HEK293 (cell line): Measurements from ENCODE around the gene COL1A1.

Source experiments
- CTCF ChIA-PET: fragments of 350-600 bp; formaldehyde crosslinking; extraction: SDS; loops from one replicate; lab custom pipeline; 2021; ENCODE audit warnings: antibody characterized with exemption; lab: Yijun Ruan, JAX
- POLR2A ChIA-PET: fragments of 300-600 bp; formaldehyde crosslinking; extraction: SDS; loops from one replicate; lab custom pipeline; 2020; ENCODE audit warnings: antibody characterized with exemption, inconsistent platforms; lab: Yijun Ruan, JAX
- H3K27ac ChIP-seq: fragments of 200-500 bp; sonication (Bioruptor generic); 2 replicates; pipeline ENCODE4 v1.5.1; 2014; ENCODE audit warnings: low read depth, low read length, control low read depth, inconsistent platforms; ENCODE audit errors: extremely low read depth
- H3K36me3 ChIP-seq, 2 experiments: fragments of 200-500 bp in 1 of 2; sonication (Bioruptor generic) in 1 of 2; 1 replicate in 1 of 2; 2 replicates in 1 of 2; pipeline ENCODE4 v1.5.1; 2014 to 2017; ENCODE audit warnings: inconsistent platforms in 2 of 2, low read length in 2 of 2; ENCODE audit not compliant: control insufficient read depth in 2 of 2, insufficient read depth in 1 of 2
- H3K4me1 ChIP-seq: fragments of 200-500 bp; sonication (Bioruptor generic); 2 replicates; pipeline ENCODE4 v1.5.1; 2014; ENCODE audit warnings: mild to moderate bottlenecking, low read length, inconsistent platforms; ENCODE audit not compliant: control insufficient read depth, insufficient read depth
- H3K4me3 ChIP-seq: 2 replicates; pipeline ENCODE4 v1.5.1; 2011; ENCODE audit warnings: low read depth, mild to moderate bottlenecking, control low read depth, low read length, moderate library complexity
- H3K9me3 ChIP-seq: fragments of 200-500 bp; sonication (Bioruptor generic); 2 replicates; pipeline ENCODE4 v1.5.1; 2014; ENCODE audit warnings: low read depth, low read length, inconsistent platforms; ENCODE audit not compliant: control insufficient read depth, insufficient read depth
- GLI2 ChIP-seq: fragments of 450-650 bp; formaldehyde crosslinking; IDR thresholded peaks from 2 replicates; pipeline ENCODE4; 2017; ENCODE audit warnings: missing biosample characterization, missing genetic modification characterization, low read depth, borderline replicate concordance
- OSR2 ChIP-seq: fragments of 450-650 bp; formaldehyde crosslinking; IDR thresholded peaks from 2 replicates; pipeline ENCODE4 v1.5.1; 2016; ENCODE audit warnings: missing biosample characterization, missing genetic modification characterization
- RBAK ChIP-seq: fragments of 450-650 bp; formaldehyde crosslinking; IDR thresholded peaks from 2 replicates; pipeline ENCODE4 v1.5.1; 2016; ENCODE audit warnings: missing biosample characterization, missing genetic modification characterization
- ZBTB20 ChIP-seq: fragments of 450-650 bp; formaldehyde crosslinking; IDR thresholded peaks from 2 replicates; pipeline ENCODE4 v1.5.1; 2016; ENCODE audit warnings: missing biosample characterization, missing genetic modification characterization
- ZNF10 ChIP-seq: fragments of 450-650 bp; formaldehyde crosslinking; IDR thresholded peaks from 2 replicates; pipeline ENCODE4 v1.5.1; 2017; ENCODE audit warnings: missing biosample characterization, missing genetic modification characterization
- ZNF248 ChIP-seq: fragments of 450-650 bp; formaldehyde crosslinking; IDR thresholded peaks from 2 replicates; pipeline ENCODE4 v1.5.1; 2017; ENCODE audit warnings: missing biosample characterization, missing genetic modification characterization
- ZNF391 ChIP-seq: fragments of 450-650 bp; formaldehyde crosslinking; IDR thresholded peaks from 2 replicates; pipeline ENCODE4 v1.5.1; 2016; ENCODE audit warnings: low read depth, missing biosample characterization, missing genetic modification characterization, borderline replicate concordance
- ZNF529 ChIP-seq: fragments of 450-650 bp; formaldehyde crosslinking; IDR thresholded peaks from 2 replicates; pipeline ENCODE4 v1.5.1; 2017; ENCODE audit warnings: missing genetic modification characterization, missing biosample characterization; ENCODE audit not compliant: insufficient replicate concordance
- ZNF544 ChIP-seq: fragments of 450-650 bp; formaldehyde crosslinking; IDR thresholded peaks from 2 replicates; pipeline ENCODE4 v1.5.0; 2017; ENCODE audit warnings: missing biosample characterization, missing genetic modification characterization
- ZNF555 ChIP-seq: fragments of 450-650 bp; formaldehyde crosslinking; conservative IDR thresholded peaks from 2 replicates; pipeline ENCODE4 v1.5.1; 2017; ENCODE audit warnings: missing biosample characterization, mild to moderate bottlenecking, missing genetic modification characterization, inconsistent platforms
- ZNF571 ChIP-seq: fragments of 450-650 bp; formaldehyde crosslinking; IDR thresholded peaks from 2 replicates; pipeline ENCODE4 v1.5.0; 2017; ENCODE audit warnings: missing biosample characterization, missing genetic modification characterization
- ZNF629 ChIP-seq: fragments of 450-650 bp; formaldehyde crosslinking; IDR thresholded peaks from 2 replicates; pipeline ENCODE4 v1.5.1; 2017; ENCODE audit warnings: missing biosample characterization, missing genetic modification characterization
- ZNF664 ChIP-seq: fragments of 450-650 bp; formaldehyde crosslinking; IDR thresholded peaks from 2 replicates; pipeline ENCODE4 v1.5.1; 2016; ENCODE audit warnings: missing biosample characterization, missing genetic modification characterization
- TF ChIP-seq, protein P1 (sequence below): fragments of 450-650 bp; formaldehyde crosslinking; IDR thresholded peaks from 2 replicates; pipeline ENCODE4 v1.5.1; 2016; ENCODE audit warnings: missing biosample characterization, missing genetic modification characterization
- TF ChIP-seq, protein P2 (sequence below): fragments of 450-650 bp; formaldehyde crosslinking; IDR thresholded peaks from 2 replicates; pipeline ENCODE4 v1.5.1; 2017; ENCODE audit warnings: missing biosample characterization, missing genetic modification characterization
- TF ChIP-seq, protein P3 (sequence below): fragments of 450-650 bp; formaldehyde crosslinking; IDR thresholded peaks from 2 replicates; pipeline ENCODE4 v1.5.1; 2016; ENCODE audit warnings: missing biosample characterization, missing genetic modification characterization
- TF ChIP-seq, protein P4 (sequence below): fragments of 450-650 bp; formaldehyde crosslinking; IDR thresholded peaks from 2 replicates; pipeline ENCODE4 v1.5.1; 2016; ENCODE audit warnings: missing biosample characterization, missing genetic modification characterization

Gene COL1A1

DNA sequence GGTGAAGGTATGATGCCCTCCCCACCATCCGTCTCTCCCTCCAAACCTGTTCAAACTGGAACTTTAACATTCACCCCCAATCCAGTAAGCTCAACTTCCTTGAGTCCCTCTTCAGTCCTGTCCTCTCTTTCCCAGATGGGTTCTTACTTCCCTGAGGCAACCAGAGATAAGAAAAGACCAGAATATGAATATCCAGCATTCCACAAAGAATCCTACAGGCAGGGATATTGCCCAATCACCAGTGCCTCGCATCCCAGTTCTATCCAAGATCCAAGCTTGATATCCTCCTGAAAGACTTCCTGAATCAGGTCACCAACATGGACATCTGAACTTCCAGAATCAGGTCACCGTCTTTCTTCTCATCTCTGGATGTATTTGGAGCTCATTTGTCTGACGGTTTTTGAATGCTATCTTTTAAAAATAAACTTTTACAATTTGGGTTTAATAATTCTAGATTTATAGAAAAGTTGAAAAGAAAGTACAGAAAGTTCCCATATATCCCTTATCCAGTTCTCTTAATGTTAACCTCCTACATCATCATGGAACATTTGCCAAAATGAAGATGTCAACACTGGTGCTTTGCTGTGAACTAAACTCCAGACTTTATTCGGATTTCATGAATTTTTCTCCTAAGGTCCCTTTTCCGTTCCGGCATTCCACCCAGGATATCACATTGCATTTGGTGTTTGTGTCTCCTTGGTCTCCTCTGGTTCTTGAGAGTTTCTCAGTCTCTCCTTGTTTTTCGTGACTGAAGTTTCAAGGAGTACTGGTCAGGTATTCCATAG is 13.7 kb upstream of the COL1A1 start:
- H3K9me3 ChIP-seq = no peaks in the 10 kb centered on the region
- no peak overlapping the region for H3K27ac ChIP-seq
- H3K36me3 ChIP-seq = no peaks in the 10 kb centered on the region
- TF ChIP-seq ZNF10 (tag by site-specific recombination) = no peak
- no peak for TF ChIP-seq ZNF664 (tag by site-specific recombination)
- TF ChIP-seq, protein P1, sequence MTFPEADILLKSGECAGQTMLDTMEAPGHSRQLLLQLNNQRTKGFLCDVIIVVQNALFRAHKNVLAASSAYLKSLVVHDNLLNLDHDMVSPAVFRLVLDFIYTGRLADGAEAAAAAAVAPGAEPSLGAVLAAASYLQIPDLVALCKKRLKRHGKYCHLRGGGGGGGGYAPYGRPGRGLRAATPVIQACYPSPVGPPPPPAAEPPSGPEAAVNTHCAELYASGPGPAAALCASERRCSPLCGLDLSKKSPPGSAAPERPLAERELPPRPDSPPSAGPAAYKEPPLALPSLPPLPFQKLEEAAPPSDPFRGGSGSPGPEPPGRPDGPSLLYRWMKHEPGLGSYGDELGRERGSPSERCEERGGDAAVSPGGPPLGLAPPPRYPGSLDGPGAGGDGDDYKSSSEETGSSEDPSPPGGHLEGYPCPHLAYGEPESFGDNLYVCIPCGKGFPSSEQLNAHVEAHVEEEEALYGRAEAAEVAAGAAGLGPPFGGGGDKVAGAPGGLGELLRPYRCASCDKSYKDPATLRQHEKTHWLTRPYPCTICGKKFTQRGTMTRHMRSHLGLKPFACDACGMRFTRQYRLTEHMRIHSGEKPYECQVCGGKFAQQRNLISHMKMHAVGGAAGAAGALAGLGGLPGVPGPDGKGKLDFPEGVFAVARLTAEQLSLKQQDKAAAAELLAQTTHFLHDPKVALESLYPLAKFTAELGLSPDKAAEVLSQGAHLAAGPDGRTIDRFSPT (tag by site-specific recombination) = no peak
- TF ChIP-seq ZNF529 (tag by site-specific recombination) = no peak
- TF ChIP-seq ZNF391 (tag by site-specific recombination) = no peak
- TF ChIP-seq, protein P2, sequence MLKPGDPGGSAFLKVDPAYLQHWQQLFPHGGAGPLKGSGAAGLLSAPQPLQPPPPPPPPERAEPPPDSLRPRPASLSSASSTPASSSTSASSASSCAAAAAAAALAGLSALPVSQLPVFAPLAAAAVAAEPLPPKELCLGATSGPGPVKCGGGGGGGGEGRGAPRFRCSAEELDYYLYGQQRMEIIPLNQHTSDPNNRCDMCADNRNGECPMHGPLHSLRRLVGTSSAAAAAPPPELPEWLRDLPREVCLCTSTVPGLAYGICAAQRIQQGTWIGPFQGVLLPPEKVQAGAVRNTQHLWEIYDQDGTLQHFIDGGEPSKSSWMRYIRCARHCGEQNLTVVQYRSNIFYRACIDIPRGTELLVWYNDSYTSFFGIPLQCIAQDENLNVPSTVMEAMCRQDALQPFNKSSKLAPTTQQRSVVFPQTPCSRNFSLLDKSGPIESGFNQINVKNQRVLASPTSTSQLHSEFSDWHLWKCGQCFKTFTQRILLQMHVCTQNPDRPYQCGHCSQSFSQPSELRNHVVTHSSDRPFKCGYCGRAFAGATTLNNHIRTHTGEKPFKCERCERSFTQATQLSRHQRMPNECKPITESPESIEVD = no peak
- TF ChIP-seq, protein P3, sequence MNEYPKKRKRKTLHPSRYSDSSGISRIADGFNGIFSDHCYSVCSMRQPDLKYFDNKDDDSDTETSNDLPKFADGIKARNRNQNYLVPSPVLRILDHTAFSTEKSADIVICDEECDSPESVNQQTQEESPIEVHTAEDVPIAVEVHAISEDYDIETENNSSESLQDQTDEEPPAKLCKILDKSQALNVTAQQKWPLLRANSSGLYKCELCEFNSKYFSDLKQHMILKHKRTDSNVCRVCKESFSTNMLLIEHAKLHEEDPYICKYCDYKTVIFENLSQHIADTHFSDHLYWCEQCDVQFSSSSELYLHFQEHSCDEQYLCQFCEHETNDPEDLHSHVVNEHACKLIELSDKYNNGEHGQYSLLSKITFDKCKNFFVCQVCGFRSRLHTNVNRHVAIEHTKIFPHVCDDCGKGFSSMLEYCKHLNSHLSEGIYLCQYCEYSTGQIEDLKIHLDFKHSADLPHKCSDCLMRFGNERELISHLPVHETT (tag by site-specific recombination) = no peak
- TF ChIP-seq OSR2 (tag by site-specific recombination) = no peak
- TF ChIP-seq ZNF629 (tag by site-specific recombination) = no peak
- no peak for TF ChIP-seq ZNF571 (tag by site-specific recombination)
- TF ChIP-seq ZNF555 (tag by site-specific recombination) = no peak
- TF ChIP-seq ZNF248 (tag by site-specific recombination) = no peak
- TF ChIP-seq, protein P4, sequence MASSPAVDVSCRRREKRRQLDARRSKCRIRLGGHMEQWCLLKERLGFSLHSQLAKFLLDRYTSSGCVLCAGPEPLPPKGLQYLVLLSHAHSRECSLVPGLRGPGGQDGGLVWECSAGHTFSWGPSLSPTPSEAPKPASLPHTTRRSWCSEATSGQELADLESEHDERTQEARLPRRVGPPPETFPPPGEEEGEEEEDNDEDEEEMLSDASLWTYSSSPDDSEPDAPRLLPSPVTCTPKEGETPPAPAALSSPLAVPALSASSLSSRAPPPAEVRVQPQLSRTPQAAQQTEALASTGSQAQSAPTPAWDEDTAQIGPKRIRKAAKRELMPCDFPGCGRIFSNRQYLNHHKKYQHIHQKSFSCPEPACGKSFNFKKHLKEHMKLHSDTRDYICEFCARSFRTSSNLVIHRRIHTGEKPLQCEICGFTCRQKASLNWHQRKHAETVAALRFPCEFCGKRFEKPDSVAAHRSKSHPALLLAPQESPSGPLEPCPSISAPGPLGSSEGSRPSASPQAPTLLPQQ (tag by site-specific recombination) = no peak
- TF ChIP-seq ZNF544 (tag by site-specific recombination) = no peak
- TF ChIP-seq RBAK (tag by site-specific recombination) = no peak
- no peak for TF ChIP-seq ZBTB20 (tag by site-specific recombination)
- TF ChIP-seq GLI2 (tag by site-specific recombination) = no peak
- TF ChIP-seq, all 188 proteins: peak for 0
- POLR2A ChIA-PET = no interaction called here
- CTCF ChIA-PET = interaction anchor here (0.9 to 18.0 kb wide), 9 partner anchors 12 to 127 kb away, joined by 3 to 487 read pairs (median 4); partner anchors contain the start of genes COL1A1 and TMEM92
- H3K4me1 ChIP-seq = peaks cover 13% of the 10 kb centered on the region; the same call in 1 of the 2 replicates
- H3K4me3 ChIP-seq = no peak overlapping the region
